Thoracic aorta endothelial cell (primary cell): ENCODE data around the gene CDNF. TPM values are rescaled to one million over a fixed set of nuclear protein-coding genes. Genes with fewer than 3 reads are reported as not detected.

Experiments
- total RNA-seq: library from RNA; depleted of rRNA; stranded (reverse); fragments of >200 nt; gene quantifications from 2 replicates; pipeline ENCODE4 v1.2.3, GENCODE V29; 2012

CDNF gene
- 0.65 and 1.1 TPM in 2 replicates for total RNA-seq

DNA sequence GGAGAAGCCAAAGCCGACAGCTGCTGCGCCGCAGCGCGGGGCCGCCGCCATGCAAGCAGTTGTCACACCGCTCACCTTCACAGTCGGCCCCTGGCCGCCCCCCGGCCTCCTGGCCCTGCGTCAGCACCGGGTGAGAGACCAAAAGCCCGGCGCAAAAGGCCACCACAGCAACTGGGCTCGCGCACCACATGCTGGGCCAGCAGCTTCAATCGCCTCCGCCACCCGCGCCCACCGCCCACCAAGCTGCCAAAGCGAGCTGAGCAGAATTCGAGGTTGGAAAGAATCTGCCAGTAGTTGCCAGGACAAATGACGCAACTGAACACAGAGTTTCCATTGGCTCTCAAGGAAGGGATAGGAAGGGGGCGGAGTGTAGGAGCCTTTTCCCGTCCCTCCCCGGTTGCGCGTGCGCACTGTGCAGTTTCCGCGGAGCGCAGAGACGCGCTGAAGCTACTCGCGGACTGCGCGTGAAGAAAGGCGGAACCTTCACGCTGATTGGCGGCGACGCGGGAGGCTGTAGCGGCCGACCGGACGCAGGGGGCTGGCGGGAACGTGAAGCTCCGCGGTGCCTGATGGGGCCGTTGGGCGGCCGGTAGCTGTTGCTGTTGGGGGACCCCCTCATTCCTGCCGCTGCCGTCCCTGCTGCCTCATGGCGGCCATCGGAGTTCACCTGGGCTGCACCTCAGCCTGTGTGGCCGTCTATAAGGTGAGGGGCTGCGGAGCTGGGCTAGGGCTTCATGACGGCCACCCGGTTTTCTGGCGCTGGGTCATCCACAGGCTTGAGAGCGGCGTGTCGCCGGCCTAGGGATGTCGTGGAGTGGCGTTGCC, at the start of gene CDNF, which contains the start of the genes HSPA14 and MSANTD7:
CDNF (minus strand) TSS at position 281 of the 825 bp plus-strand sequence; CDS start at position 190, 91 bp downstream.
HSPA14 (plus strand) TSS at position 550 of the 825 bp plus-strand sequence; CDS start at position 647, 97 bp downstream.
MSANTD7 (plus strand) TSS at position 550 of the 825 bp plus-strand sequence. CDS start 3,979 bp downstream, outside the sequence.

DNA sequence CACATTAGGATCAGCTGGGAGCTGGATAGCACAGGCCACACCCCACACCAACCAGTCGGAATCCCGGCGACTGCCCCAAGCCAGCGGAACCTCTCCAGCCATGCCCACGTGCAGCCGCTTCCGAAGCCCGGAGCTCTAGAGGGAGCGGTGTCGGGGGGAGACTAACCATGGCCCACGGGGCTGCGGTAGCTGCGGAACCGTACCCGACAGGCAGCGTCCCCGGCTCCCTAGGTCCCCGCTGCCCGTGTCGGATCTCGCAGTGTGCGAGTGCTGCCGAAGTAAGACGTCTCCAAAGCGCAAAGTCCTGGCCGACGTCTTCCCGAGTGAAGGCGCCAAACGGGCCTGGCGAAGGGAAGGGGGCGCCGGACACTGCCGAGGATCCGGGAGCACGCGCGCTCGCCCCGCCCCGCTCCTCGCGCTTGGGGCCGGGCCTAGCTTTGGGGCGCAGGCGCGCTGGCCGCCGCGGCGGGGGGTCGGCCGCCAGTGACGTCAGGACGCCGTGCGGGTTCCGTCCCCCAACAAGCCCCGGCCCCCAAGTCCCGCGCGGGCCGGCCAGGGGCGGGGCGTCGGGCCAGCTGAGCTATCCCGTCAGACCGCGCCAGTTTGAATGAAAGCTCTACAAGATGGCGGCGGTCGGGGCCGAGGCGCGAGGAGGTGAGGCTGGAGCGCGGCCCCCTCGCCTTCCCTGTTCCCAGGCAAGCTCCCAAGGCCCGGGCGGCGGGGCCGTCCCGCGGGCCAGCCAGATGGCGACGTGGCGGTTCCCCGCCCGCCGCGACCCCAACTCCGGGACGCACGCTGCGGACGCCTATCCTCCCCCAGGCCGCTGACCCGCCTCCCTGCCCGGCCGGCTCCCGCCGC, 40.7 kb upstream of the CDNF start, which contains the start of gene SUV39H2:
SUV39H2 (plus strand) TSS at position 601 of the 858 bp plus-strand sequence; CDS start at position 624, 23 bp downstream.

DNA sequence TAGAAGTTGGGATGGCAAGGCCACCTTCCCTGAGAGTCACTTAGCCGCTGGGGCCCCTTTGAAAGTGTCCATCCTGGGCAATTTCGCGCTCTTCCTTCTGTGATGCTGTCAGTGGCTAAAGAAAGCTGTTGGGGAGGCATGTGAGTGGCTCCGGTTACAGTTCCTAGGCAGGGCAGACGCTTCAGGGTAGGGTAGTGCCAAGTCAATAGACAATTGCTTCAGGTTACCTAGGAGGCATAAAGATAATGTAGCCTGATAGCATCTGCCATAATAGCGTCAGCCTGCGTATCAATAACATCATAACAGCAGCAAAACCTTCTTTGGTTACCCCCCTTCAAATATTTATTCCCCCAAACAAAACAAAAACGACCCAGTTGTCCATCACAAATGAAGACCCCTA, 63.0 kb downstream of the CDNF start, which contains the start of gene FAM107B:
FAM107B (minus strand) TSS at position 101 of the 400 bp plus-strand sequence. CDS start 234 bp downstream, outside the sequence.

Other genes starting within 250 kb of the CDNF start
- 338 and 405 TPM in 2 replicates for gene FAM107B, start 63.1 kb downstream of the CDNF start, total RNA-seq
- gene HSPA14, start 269 bp upstream of the CDNF start, total RNA-seq = 25.5 and 27.7 TPM in 2 replicates
- 26.2 and 27.7 TPM in 2 replicates for gene MSANTD7, start 269 bp upstream of the CDNF start, total RNA-seq
- gene SUV39H2, start 40.8 kb upstream of the CDNF start, total RNA-seq = 36.7 and 40.5 TPM in 2 replicates
- gene DCLRE1C, start 116.1 kb upstream of the CDNF start, total RNA-seq = 11.8 and 19.3 TPM in 2 replicates
- gene MEIG1, start 121.4 kb upstream of the CDNF start, total RNA-seq = 1.1 TPM in 1 of 2 replicates, not detected in the other
- gene OLAH, start 205.9 kb upstream of the CDNF start, total RNA-seq = not detected in 2 replicates